Measurements from ENCODE around the gene POR. TPM values are rescaled to one million over a fixed set of nuclear protein-coding genes. Genes with fewer than 3 reads are reported as not detected.

Gene POR
- total and polyA plus RNA-seq, 2 of the 13 experiments (the other 11 are each of a cell fraction or from before 2014, with no cell fraction given) = 145 to 266 TPM

DNA sequence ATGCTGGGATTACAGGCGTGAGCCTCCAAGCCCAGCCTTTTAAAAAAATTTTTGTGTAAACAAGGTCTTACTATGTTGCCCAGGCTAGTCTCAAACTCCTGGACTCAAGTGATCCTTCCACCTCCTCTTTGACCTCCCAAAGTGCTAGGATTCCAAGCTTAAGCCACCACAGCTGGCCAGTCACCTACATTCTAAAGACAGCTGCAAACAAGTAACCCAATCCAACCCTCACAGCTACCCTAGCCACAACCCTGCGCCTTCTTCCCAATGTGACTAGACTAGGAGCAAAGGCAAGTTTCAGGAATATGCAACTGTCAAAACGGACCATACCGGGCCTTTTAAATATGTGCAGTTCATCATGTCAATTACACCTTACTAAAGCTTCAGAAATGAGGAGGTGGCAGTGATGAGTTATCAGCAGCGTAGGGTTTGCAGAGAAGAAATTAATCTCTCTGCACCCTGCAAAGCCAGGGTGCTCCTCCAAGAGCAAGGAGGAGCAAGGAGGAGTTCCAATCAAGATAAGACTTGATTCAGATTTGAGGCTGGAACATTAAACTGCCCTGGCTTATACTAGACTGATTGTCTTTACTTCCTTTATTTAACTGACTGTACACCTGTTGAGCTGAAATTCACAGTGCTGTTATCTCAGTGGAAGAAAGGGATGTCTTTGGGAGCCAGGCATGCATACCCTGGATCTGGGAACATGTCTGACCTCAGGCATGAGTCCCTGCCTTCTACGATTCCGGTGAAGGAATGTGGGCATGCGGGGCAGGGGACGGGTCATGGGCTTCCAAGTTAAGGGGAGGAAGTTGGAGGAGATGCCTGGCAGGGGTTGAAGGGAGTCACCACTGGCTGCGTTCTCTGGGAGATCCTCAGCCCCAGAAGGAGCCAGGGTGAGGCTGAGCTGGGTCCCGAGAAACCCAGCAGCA, 95.0 kb downstream of the POR start:
- in situ Hi-C loops (cut with HindIII; ENCODE audit: extremely low pct_ligation_motif_present, low pct_unique_long_range_greater_than_20kb) = no loop called here
- TF ChIP-seq AHR (CRISPR knock-in tag; IDR thresholded peaks at IDR 0.05) (no peak), ZNF572 (CRISPR knock-in tag; IDR thresholded peaks at IDR 0.05) (no peak), ZFP41 (CRISPR knock-in tag; IDR thresholded peaks at IDR 0.05; ENCODE audit: borderline replicate concordance) (no peak), CBX5 (CRISPR knock-in tag; IDR thresholded peaks at IDR 0.05; ENCODE audit: borderline replicate concordance) (no peak), ZNF441 (CRISPR knock-in tag; IDR thresholded peaks at IDR 0.05; ENCODE audit: borderline replicate concordance) (no peak), NCOA1 (CRISPR knock-in tag; IDR thresholded peaks at IDR 0.05) (no peak), NAIF1 (CRISPR knock-in tag; IDR thresholded peaks at IDR 0.05; ENCODE audit: borderline replicate concordance) (no peak)
- TF ChIP-seq, protein P1, sequence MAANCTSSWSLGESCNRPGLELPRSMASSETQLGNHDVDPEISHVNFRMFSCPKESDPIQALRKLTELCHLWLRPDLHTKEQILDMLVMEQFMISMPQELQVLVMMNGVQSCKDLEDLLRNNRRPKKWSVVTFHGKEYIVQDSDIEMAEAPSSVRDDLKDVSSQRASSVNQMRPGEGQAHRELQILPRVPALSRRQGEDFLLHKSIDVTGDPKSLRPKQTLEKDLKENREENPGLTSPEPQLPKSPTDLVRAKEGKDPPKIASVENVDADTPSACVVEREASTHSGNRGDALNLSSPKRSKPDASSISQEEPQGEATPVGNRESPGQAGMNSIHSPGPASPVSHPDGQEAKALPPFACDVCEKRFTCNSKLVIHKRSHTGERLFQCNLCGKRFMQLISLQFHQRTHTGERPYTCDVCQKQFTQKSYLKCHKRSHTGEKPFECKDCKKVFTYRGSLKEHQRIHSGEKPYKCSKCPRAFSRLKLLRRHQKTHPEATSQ (CRISPR knock-in tag; IDR thresholded peaks at IDR 0.05; ENCODE audit: borderline replicate concordance) = no peak
- TF ChIP-seq, protein P2, sequence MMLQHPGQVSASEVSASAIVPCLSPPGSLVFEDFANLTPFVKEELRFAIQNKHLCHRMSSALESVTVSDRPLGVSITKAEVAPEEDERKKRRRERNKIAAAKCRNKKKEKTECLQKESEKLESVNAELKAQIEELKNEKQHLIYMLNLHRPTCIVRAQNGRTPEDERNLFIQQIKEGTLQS (CRISPR knock-in tag; IDR thresholded peaks at IDR 0.05) = no peak
- no peak for FAIRE-seq

More for the DNA sequence above, 95.0 kb downstream of the POR start:
- H4K20me1 ChIP-seq (ENCODE audit: insufficient read depth, low read length) = no peaks in the 10 kb centered on the region
- no peak overlapping the region for H3K4me2 ChIP-seq (ENCODE audit: low read depth, low read length)
- DNase-seq (ENCODE audit: low spot score) (no peak), ATAC-seq (no peak)
- 94% methylated on average over 9 of the region's 11 CpGs for WGBS (ENCODE audit: low lambda C conversion rate)
- H3K79me2 ChIP-seq (ENCODE audit: insufficient read depth, low read length) = no peaks in the 10 kb centered on the region
- H3K9me3 ChIP-seq (ENCODE audit: low read length) = no peaks in the 10 kb centered on the region
- no peak overlapping the region for H3K4me3 ChIP-seq (replicated peaks in 1 of 3; ENCODE audit: insufficient read depth in 1 of 3, low read depth in 2 of 3, low read length in 3 of 3)
- H3K36me3 ChIP-seq (replicated peaks in 1 of 2; ENCODE audit: control insufficient read depth in 1 of 2, insufficient read depth in 2 of 2, low read length in 2 of 2) = peaks cover 1 to 14% of the 10 kb centered on the region in 2 experiments; a peak in 3 of 5 replicates
- ChIA-PET POLR2A (no interaction called here), CTCF (ENCODE audit: low intra/inter-chr PET ratio, low total read pairs) (no interaction called here)
- no peak overlapping the region for H3K9ac ChIP-seq (ENCODE audit: insufficient read depth, low read depth, low read length)
- no peak overlapping the region for H2AFZ ChIP-seq (ENCODE audit: low read length)
- BruUV-seq (replicated peaks) = no TSS peak
- H3K4me1 ChIP-seq (ENCODE audit: insufficient read depth, low read length) = no peaks in the 10 kb centered on the region
- no peak overlapping the region for H3K27ac ChIP-seq (ENCODE audit: extremely low read length, insufficient read depth, low read length)
- H3K27me3 ChIP-seq (ENCODE audit: control insufficient read depth in 1 of 2, insufficient read depth in 2 of 2, low read length in 2 of 2) = no peaks in the 10 kb centered on the region
- intact Hi-C loops (cut with micrococcal nuclease; ENCODE audit: unreplicated experiment) = no loop called here
